ENCODE data around the gene ESRRG.
"Not testable (repeated sequence)": the region's sequence is repeated elsewhere in the genome, so short reads cannot be mapped to it uniquely, and the experiment has no call there.

Gene ESRRG

GRCh38 chr1:216531263-216532239 is 191.7 kb downstream of the ESRRG start:
- no peaks in the 10 kb centered on the region for H3K36me3 ChIP-seq (ENCODE audit: insufficient read depth, low read length)
- peak overlapping the region; percentile 71 for H3K4me3 ChIP-seq (ENCODE audit: low read length)
- no peaks in the 10 kb centered on the region for H3K9me3 ChIP-seq (replicated peaks; ENCODE audit: low read length)
- no peaks in the 10 kb centered on the region for H3K27me3 ChIP-seq (ENCODE audit: control insufficient read depth, insufficient read depth, low read length)
- H3K9ac ChIP-seq (ENCODE audit: low read depth, low read length) = peak overlapping the region; percentile 74
- H3K4me2 ChIP-seq (ENCODE audit: low read length) = peak overlapping the region; percentile 91
- peaks cover 4% of the 10 kb centered on the region for H3K4me1 ChIP-seq (ENCODE audit: control insufficient read depth, insufficient read depth, low read length)

GRCh38 chr1:216529851-216530250 is 193.4 kb downstream of the ESRRG start:
- not testable (repeated sequence) for H3K9me3 ChIP-seq (replicated peaks; ENCODE audit: low read length); H3K4me1 ChIP-seq (ENCODE audit: control insufficient read depth, insufficient read depth, low read length); H3K27me3 ChIP-seq (ENCODE audit: control insufficient read depth, insufficient read depth, low read length); H3K4me2 ChIP-seq (ENCODE audit: low read length); H3K9ac ChIP-seq (ENCODE audit: low read depth, low read length); H3K36me3 ChIP-seq (ENCODE audit: insufficient read depth, low read length); H3K4me3 ChIP-seq (ENCODE audit: low read length)

- H3K27me3 ChIP-seq (ENCODE audit: control insufficient read depth, insufficient read depth, low read length) = no peaks in the 10 kb centered on the region
- peaks cover 2% of the 10 kb centered on the region for H3K4me1 ChIP-seq (ENCODE audit: control insufficient read depth, insufficient read depth, low read length)
- no peak overlapping the region for H3K4me3 ChIP-seq (ENCODE audit: low read length)
- H3K9ac ChIP-seq (ENCODE audit: low read depth, low read length) = no peak overlapping the region
- no peaks in the 10 kb centered on the region for H3K36me3 ChIP-seq (ENCODE audit: insufficient read depth, low read length)
- no peaks in the 10 kb centered on the region for H3K9me3 ChIP-seq (replicated peaks; ENCODE audit: low read length)
- no peak overlapping the region for H3K4me2 ChIP-seq (ENCODE audit: low read length)
These were observed 194.4 kb downstream of the ESRRG start for GRCh38 chr1:216528816-216529215.

- peak overlapping the region; percentile 63 for H3K4me2 ChIP-seq (ENCODE audit: low read length)
- no peaks in the 10 kb centered on the region for H3K27me3 ChIP-seq (ENCODE audit: control insufficient read depth, insufficient read depth, low read length)
- H3K9ac ChIP-seq (ENCODE audit: low read depth, low read length) = no peak overlapping the region
- H3K4me1 ChIP-seq (ENCODE audit: control insufficient read depth, insufficient read depth, low read length) = peaks cover 8% of the 10 kb centered on the region
- H3K36me3 ChIP-seq (ENCODE audit: insufficient read depth, low read length) = no peaks in the 10 kb centered on the region
- no peaks in the 10 kb centered on the region for H3K9me3 ChIP-seq (replicated peaks; ENCODE audit: low read length)
- H3K4me3 ChIP-seq (ENCODE audit: low read length) = no peak overlapping the region
These were observed 199.6 kb downstream of the ESRRG start for GRCh38 chr1:216523449-216524190.

GRCh38 chr1:216523043-216523442 is 200.2 kb downstream of the ESRRG start:
- no peaks in the 10 kb centered on the region for H3K27me3 ChIP-seq (ENCODE audit: control insufficient read depth, insufficient read depth, low read length)
- peaks cover 8% of the 10 kb centered on the region for H3K4me1 ChIP-seq (ENCODE audit: control insufficient read depth, insufficient read depth, low read length)
- H3K36me3 ChIP-seq (ENCODE audit: insufficient read depth, low read length) = no peaks in the 10 kb centered on the region
- H3K4me2 ChIP-seq (ENCODE audit: low read length) = no peak overlapping the region
- H3K9me3 ChIP-seq (replicated peaks; ENCODE audit: low read length) = no peaks in the 10 kb centered on the region
- H3K9ac ChIP-seq (ENCODE audit: low read depth, low read length) = no peak overlapping the region
- H3K4me3 ChIP-seq (ENCODE audit: low read length) = no peak overlapping the region

GRCh38 chr1:216521477-216521876 is 201.8 kb downstream of the ESRRG start:
- Histone ChIP-seq H3K4me3 (ENCODE audit: low read length) (no peak overlapping the region), H3K9me3 (replicated peaks; ENCODE audit: low read length) (no peaks in the 10 kb centered on the region), H3K9ac (ENCODE audit: low read depth, low read length) (no peak overlapping the region), H3K27me3 (ENCODE audit: control insufficient read depth, insufficient read depth, low read length) (no peaks in the 10 kb centered on the region), H3K4me2 (ENCODE audit: low read length) (no peak overlapping the region), H3K36me3 (ENCODE audit: insufficient read depth, low read length) (no peaks in the 10 kb centered on the region), H3K4me1 (ENCODE audit: control insufficient read depth, insufficient read depth, low read length) (peaks cover 8% of the 10 kb centered on the region)

GRCh38 chr1:216518844-216519627 is 204.2 kb downstream of the ESRRG start:
- H3K9ac ChIP-seq (ENCODE audit: low read depth, low read length) = no peak overlapping the region
- H3K36me3 ChIP-seq (ENCODE audit: insufficient read depth, low read length) = no peaks in the 10 kb centered on the region
- no peak overlapping the region for H3K4me3 ChIP-seq (ENCODE audit: low read length)
- no peaks in the 10 kb centered on the region for H3K27me3 ChIP-seq (ENCODE audit: control insufficient read depth, insufficient read depth, low read length)
- H3K4me1 ChIP-seq (ENCODE audit: control insufficient read depth, insufficient read depth, low read length) = peaks cover 8% of the 10 kb centered on the region
- no peaks in the 10 kb centered on the region for H3K9me3 ChIP-seq (replicated peaks; ENCODE audit: low read length)
- H3K4me2 ChIP-seq (ENCODE audit: low read length) = peak overlapping the region; percentile 37

- Histone ChIP-seq H3K4me1 (ENCODE audit: control insufficient read depth, insufficient read depth, low read length) (no peaks in the 10 kb centered on the region), H3K9me3 (replicated peaks; ENCODE audit: low read length) (no peaks in the 10 kb centered on the region), H3K36me3 (ENCODE audit: insufficient read depth, low read length) (no peaks in the 10 kb centered on the region), H3K4me2 (ENCODE audit: low read length) (no peak overlapping the region), H3K9ac (ENCODE audit: low read depth, low read length) (no peak overlapping the region), H3K27me3 (ENCODE audit: control insufficient read depth, insufficient read depth, low read length) (no peaks in the 10 kb centered on the region), H3K4me3 (ENCODE audit: low read length) (no peak overlapping the region)
These were observed 220.6 kb downstream of the ESRRG start for GRCh38 chr1:216502528-216503162.

GRCh38 chr1:216500273-216500967 is 222.8 kb downstream of the ESRRG start:
- H3K9me3 ChIP-seq (replicated peaks; ENCODE audit: low read length) = no peaks in the 10 kb centered on the region
- no peaks in the 10 kb centered on the region for H3K4me1 ChIP-seq (ENCODE audit: control insufficient read depth, insufficient read depth, low read length)
- H3K4me2 ChIP-seq (ENCODE audit: low read length) = no peak overlapping the region
- H3K27me3 ChIP-seq (ENCODE audit: control insufficient read depth, insufficient read depth, low read length) = no peaks in the 10 kb centered on the region
- H3K4me3 ChIP-seq (ENCODE audit: low read length) = no peak overlapping the region
- H3K9ac ChIP-seq (ENCODE audit: low read depth, low read length) = no peak overlapping the region
- H3K36me3 ChIP-seq (ENCODE audit: insufficient read depth, low read length) = no peaks in the 10 kb centered on the region

GRCh38 chr1:216499581-216500272 is 223.5 kb downstream of the ESRRG start:
- H3K9me3 ChIP-seq (replicated peaks; ENCODE audit: low read length) = no peaks in the 10 kb centered on the region
- no peak overlapping the region for H3K4me3 ChIP-seq (ENCODE audit: low read length)

More at GRCh38 chr1:216499581-216500272, 223.5 kb downstream of the ESRRG start:
- Histone ChIP-seq H3K4me1 (ENCODE audit: control insufficient read depth, insufficient read depth, low read length) (no peaks in the 10 kb centered on the region), H3K9ac (ENCODE audit: low read depth, low read length) (no peak overlapping the region), H3K4me2 (ENCODE audit: low read length) (no peak overlapping the region), H3K27me3 (ENCODE audit: control insufficient read depth, insufficient read depth, low read length) (no peaks in the 10 kb centered on the region), H3K36me3 (ENCODE audit: insufficient read depth, low read length) (no peaks in the 10 kb centered on the region)

Data from skeletal muscle satellite cell (primary cell).